ENCODE measurements around the gene CDC40. TPM values are rescaled to one million over a fixed set of nuclear protein-coding genes. Genes with fewer than 3 reads are reported as not detected.

The CDC40 gene
- total RNA-seq, 1 donor from 2014 or later = 15.2 TPM

DNA sequence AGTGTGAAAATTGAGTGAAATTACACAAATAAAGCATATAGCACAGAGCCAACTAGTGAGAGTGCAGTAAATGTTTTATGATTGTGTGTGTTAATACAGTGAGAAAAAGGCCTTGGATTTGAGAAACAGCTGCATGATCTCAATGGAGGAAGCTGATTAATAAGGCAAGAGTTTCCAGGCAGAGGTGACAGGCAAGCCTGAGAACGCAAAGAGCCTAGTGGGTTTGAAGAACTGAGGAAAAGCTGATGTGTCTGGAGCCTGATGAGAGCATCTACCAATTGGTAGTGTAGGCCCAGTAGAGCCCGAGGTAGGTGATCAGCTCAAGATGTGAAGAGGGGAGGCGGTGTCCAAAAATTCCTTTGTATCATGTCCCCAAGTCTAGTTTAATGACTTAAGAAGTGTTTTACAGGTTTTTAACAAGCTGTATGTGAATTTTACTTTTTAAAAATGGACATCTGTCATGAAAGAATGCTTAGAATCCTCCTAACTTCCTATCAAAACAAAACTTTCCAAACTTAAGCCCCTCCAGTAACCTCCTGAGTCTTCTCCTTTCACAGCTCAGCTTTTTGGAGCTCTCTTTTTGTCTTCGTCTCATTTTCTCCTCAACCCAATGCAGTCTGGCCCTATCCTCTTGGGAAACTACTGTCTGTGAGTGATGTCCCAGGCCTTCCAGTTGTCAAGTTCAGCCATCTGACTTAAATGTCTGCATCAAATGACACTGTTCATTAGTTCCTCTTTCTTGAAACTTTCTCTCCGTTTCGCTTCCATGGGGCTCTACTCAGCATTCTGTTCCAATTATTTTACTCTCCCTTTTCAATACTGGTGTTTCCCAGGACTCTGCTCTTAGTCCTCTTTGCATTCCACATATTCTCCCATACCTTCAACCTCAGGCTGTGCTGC is 1.2 kb downstream of the CDC40 start:
- Mint-ChIP-seq H3K4me1 (ENCODE audit: low read depth) (peaks cover 9% of the 10 kb centered on the region), H3K27ac (ENCODE audit: unreplicated experiment) (no peak overlapping the region), H3K36me3 (ENCODE audit: low read depth) (no peaks in the 10 kb centered on the region), H3K27me3 (ENCODE audit: low read depth) (no peaks in the 10 kb centered on the region), H3K4me3 (ENCODE audit: unreplicated experiment) (no peak overlapping the region), H3K9me3 (ENCODE audit: low read depth) (no peaks in the 10 kb centered on the region)
- TF ChIP-seq, protein P1, sequence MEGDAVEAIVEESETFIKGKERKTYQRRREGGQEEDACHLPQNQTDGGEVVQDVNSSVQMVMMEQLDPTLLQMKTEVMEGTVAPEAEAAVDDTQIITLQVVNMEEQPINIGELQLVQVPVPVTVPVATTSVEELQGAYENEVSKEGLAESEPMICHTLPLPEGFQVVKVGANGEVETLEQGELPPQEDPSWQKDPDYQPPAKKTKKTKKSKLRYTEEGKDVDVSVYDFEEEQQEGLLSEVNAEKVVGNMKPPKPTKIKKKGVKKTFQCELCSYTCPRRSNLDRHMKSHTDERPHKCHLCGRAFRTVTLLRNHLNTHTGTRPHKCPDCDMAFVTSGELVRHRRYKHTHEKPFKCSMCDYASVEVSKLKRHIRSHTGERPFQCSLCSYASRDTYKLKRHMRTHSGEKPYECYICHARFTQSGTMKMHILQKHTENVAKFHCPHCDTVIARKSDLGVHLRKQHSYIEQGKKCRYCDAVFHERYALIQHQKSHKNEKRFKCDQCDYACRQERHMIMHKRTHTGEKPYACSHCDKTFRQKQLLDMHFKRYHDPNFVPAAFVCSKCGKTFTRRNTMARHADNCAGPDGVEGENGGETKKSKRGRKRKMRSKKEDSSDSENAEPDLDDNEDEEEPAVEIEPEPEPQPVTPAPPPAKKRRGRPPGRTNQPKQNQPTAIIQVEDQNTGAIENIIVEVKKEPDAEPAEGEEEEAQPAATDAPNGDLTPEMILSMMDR (IDR thresholded peaks at IDR 0.05) = no peak
- no peak for DNase-seq (ENCODE audit: low spot score)

DNA sequence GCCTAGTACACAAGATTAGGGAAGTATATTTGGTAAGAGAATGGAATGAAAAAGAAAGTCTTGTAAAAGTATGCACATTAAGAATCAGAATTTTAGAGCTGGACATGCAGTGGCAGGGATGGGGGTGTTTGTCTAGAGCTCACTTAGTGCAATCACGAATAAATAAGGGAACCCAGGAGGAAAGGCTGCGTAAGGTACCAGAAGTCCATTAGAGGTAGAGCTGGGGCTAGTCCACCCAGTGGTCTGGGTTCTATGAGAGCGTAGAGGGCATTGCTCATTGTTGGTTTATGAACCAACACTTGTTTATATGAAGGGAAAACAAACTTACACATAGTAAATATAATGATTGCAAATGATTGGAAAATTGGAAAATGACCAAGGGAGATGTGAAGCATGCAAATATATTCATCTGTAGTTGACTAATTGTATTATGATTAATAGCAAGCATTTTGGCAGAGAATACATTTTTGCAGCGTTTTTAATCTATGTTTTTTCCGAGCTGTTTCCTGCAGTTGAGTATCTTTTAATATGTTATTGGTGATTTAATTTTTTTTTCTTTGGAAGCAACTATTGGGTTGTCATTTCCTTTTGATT is 3.2 kb downstream of the CDC40 start:
- H3K36me3 Mint-ChIP-seq (ENCODE audit: low read depth) = no peaks in the 10 kb centered on the region
- no peaks in the 10 kb centered on the region for H3K9me3 Mint-ChIP-seq (ENCODE audit: low read depth)
- H3K4me3 Mint-ChIP-seq (ENCODE audit: unreplicated experiment) = no peak overlapping the region
- H3K27me3 Mint-ChIP-seq (ENCODE audit: low read depth) = no peaks in the 10 kb centered on the region
- no peak overlapping the region for H3K27ac Mint-ChIP-seq (ENCODE audit: unreplicated experiment)
- peaks cover 9% of the 10 kb centered on the region for H3K4me1 Mint-ChIP-seq (ENCODE audit: low read depth)
- TF ChIP-seq, protein P1 (IDR thresholded peaks at IDR 0.05) = no peak
- no peak for DNase-seq (ENCODE audit: low spot score)

DNA sequence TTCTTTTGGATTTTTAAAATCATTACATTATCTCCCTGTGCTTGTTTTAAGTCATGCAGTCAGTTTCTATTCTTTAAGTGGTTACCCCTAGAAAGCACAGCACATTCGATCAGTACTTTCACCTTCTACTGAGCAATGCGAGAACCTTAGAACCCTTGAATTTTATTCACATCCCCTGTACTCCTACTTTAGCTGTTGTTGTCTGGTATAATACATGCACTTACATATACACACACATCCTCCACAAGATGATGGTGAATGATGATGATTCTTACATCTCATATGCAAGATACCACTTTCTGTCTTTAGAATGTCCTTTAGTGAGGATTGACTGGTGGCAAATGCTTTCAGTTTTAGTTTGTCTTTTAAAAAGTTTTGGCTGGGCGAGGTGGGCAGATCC is 5.7 kb downstream of the CDC40 start:
- Mint-ChIP-seq H3K4me1 (ENCODE audit: low read depth) (peaks cover 12% of the 10 kb centered on the region), H3K27ac (ENCODE audit: unreplicated experiment) (no peak overlapping the region), H3K36me3 (ENCODE audit: low read depth) (no peaks in the 10 kb centered on the region), H3K27me3 (ENCODE audit: low read depth) (no peaks in the 10 kb centered on the region), H3K4me3 (ENCODE audit: unreplicated experiment) (no peak overlapping the region), H3K9me3 (ENCODE audit: low read depth) (no peaks in the 10 kb centered on the region)
- no peak for DNase-seq (ENCODE audit: low spot score)
- TF ChIP-seq, protein P1 (IDR thresholded peaks at IDR 0.05) = no peak

DNA sequence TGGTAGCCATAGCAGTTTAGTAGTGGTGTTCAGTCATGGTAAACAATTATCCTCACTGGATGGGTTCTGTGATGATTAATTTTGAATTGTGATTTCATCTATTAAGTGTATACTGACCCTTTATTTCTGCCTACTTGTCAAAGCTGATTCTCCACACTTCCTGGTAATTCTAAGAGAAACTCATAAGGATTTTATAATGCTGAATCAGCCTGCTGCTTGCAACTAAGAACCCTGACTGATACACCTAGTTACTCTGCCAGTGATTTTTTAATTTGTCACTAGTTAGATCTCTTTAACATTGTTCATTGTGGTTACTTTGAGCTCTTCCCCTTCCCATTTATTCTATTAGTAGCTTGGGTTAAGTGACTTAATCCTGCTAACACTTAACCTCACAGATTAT is 8.6 kb downstream of the CDC40 start:
- TF ChIP-seq, protein P1 (IDR thresholded peaks at IDR 0.05) = no peak
- H3K4me3 Mint-ChIP-seq (ENCODE audit: unreplicated experiment) = no peak overlapping the region
- H3K27me3 Mint-ChIP-seq (ENCODE audit: low read depth) = no peaks in the 10 kb centered on the region
- H3K36me3 Mint-ChIP-seq (ENCODE audit: low read depth) = peaks cover 3% of the 10 kb centered on the region
- DNase-seq (ENCODE audit: low spot score) = no peak
- no peak overlapping the region for H3K27ac Mint-ChIP-seq (ENCODE audit: unreplicated experiment)
- H3K4me1 Mint-ChIP-seq (ENCODE audit: low read depth) = peaks cover 12% of the 10 kb centered on the region
- no peaks in the 10 kb centered on the region for H3K9me3 Mint-ChIP-seq (ENCODE audit: low read depth)

DNA sequence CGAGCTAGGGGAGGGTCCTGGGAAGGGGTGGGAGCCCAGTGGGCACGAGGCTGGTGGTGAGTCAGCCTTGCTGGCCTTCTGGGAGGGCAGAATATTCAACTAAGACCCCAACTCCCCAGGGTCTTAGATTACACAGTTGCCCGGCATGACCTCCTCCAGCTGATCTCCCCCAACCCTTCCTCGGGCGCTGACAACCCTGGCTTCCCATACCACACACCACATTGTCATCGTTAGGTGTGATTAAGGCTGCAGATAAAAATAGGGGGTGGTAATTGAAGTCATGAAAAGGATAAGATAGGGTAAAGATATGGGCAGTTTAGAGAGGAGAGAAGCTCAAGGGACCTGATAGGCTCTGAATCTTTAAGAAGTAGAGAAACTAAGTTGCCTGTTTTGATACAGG is 10.5 kb downstream of the CDC40 start:
- Mint-ChIP-seq H3K9me3 (ENCODE audit: low read depth) (no peaks in the 10 kb centered on the region), H3K36me3 (ENCODE audit: low read depth) (peaks cover 6% of the 10 kb centered on the region), H3K27me3 (ENCODE audit: low read depth) (no peaks in the 10 kb centered on the region), H3K4me3 (ENCODE audit: unreplicated experiment) (no peak overlapping the region), H3K27ac (ENCODE audit: unreplicated experiment) (no peak overlapping the region), H3K4me1 (ENCODE audit: low read depth) (peaks cover 12% of the 10 kb centered on the region)
- DNase-seq (ENCODE audit: low spot score) = no peak
- TF ChIP-seq, protein P1 (IDR thresholded peaks at IDR 0.05) = no peak
